HCT116 (cell line): Measurements from ENCODE around the gene IRF8. TPM values are rescaled to one million over a fixed set of nuclear protein-coding genes. Genes with fewer than 3 reads are reported as not detected.
"Not testable (repeated sequence)": the region's sequence is repeated elsewhere in the genome, so short reads cannot be mapped to it uniquely, and the experiment has no call there.

Experiments used
- ATAC-seq: fragments of 200-7000 bp; cut with Tn5 transposase; 2 replicates; pipeline ENCODE4 v1.9.1; 2020; ENCODE audit warnings: mild to moderate bottlenecking, moderate library complexity
- BruUV-seq: library from RNA; stranded (reverse); fragments of 400-500 nt; replicated peaks from 2 replicates; lab custom pipeline; 2021; lab: Mats Ljungman, UMichigan
- CTCF ChIA-PET: fragments of 300-600 bp; sonication (Branson Sonifier 250); formaldehyde crosslinking; loops from one replicate; lab custom pipeline; 2021; ENCODE audit warnings: antibody characterized with exemption; lab: Charles Lee
- POLR2A ChIA-PET: fragments of 300-600, 350-600 bp; sonication (Branson Sonifier 250); formaldehyde crosslinking; loops from one replicate; lab custom pipeline; 2021; ENCODE audit warnings: antibody characterized with exemption; lab: Charles Lee
- RAD21 ChIA-PET, 2 experiments: fragments of 300-600 bp; sonication (Branson Sonifier 250); formaldehyde crosslinking; loops; one replicate each; lab custom pipeline; 2023; ENCODE audit warnings: low total read pairs in 2 of 2; ENCODE audit not compliant: uncharacterized antibody in 2 of 2, unreplicated experiment in 2 of 2, low non-redundant PET in 1 of 2; lab: Charles Lee
- DNase-seq: peaks from one replicate; pipeline ENCODE4 v3.0.0-alpha.2; 2010; ENCODE audit warnings: low read depth, low spot score
- H2AFZ ChIP-seq: fragments of 200-600 bp; shearing (Covaris generic), sonication (generic); 2 replicates; pipeline ENCODE4 v1.6.1; 2017; ENCODE audit warnings: low read depth, mixed run types, mixed read lengths, antibody characterized with exemption, low read length; ENCODE audit not compliant: poor library complexity, severe bottlenecking
- H3K27ac ChIP-seq: 2 replicates; pipeline ENCODE4 v1.5.1; 2012; ENCODE audit warnings: low read depth, low read length
- H3K27me3 ChIP-seq: fragments of 200-600 bp; sonication (generic); 2 replicates; pipeline ENCODE4 v1.6.1; 2016; ENCODE audit warnings: mixed run types, low read length, mixed read lengths; ENCODE audit not compliant: insufficient read depth
- H3K36me3 ChIP-seq, 2 experiments: fragments of 200-500 bp in 1 of 2; fragments of 200-600 bp in 1 of 2; sonication (Bioruptor generic) in 1 of 2; sonication (generic) in 1 of 2; 2 replicates each; pipeline versions ENCODE4 v1.5.1 to v1.6.1; 2014 to 2016; ENCODE audit warnings: low read length in 2 of 2, inconsistent platforms in 1 of 2, mixed read lengths in 1 of 2, mixed run types in 1 of 2; ENCODE audit not compliant: insufficient read depth in 2 of 2, control insufficient read depth in 1 of 2
- H3K4me1 ChIP-seq, 2 experiments: fragments of 200-600 bp in 1 of 2; sonication (generic) in 1 of 2; 2 replicates each; pipeline versions ENCODE4 v1.5.1 to v1.6.1; 2012 to 2017; ENCODE audit warnings: low read length in 2 of 2, inconsistent platforms in 1 of 2, mild to moderate bottlenecking in 1 of 2, mixed read lengths in 1 of 2, mixed run types in 1 of 2, moderate library complexity in 1 of 2; ENCODE audit not compliant: insufficient read depth in 2 of 2, control insufficient read depth in 1 of 2
- H3K4me2 ChIP-seq: fragments of 200-600 bp; sonication (generic); 2 replicates; pipeline ENCODE4 v1.6.1; 2017; ENCODE audit warnings: mixed run types, low read length, mixed read lengths
- H3K4me3 ChIP-seq, 2 experiments: fragments of 200-600 bp in 1 of 2; sonication (generic) in 1 of 2; replicated peaks in 1 of 2; 2 replicates each; pipeline ENCODE4 v1.5.1; 2011 to 2016; ENCODE audit warnings: low read length in 2 of 2, control low read depth in 1 of 2, low read depth in 1 of 2, mild to moderate bottlenecking in 1 of 2, mixed read lengths in 1 of 2, mixed run types in 1 of 2
- H3K79me2 ChIP-seq: fragments of 200-600 bp; sonication (generic); 2 replicates; pipeline ENCODE4 v1.6.1; 2017; ENCODE audit warnings: mild to moderate bottlenecking, mixed run types, low read length, moderate library complexity, mixed read lengths; ENCODE audit not compliant: insufficient read depth
- H3K9ac ChIP-seq: fragments of 200-600 bp; sonication (generic); 2 replicates; pipeline ENCODE4 v1.6.1; 2016; ENCODE audit warnings: low read length, mixed read lengths
- H3K9me2 ChIP-seq: fragments of 200-600 bp; sonication (generic), shearing (Covaris generic); 2 replicates; pipeline ENCODE4 v1.6.1; 2017; ENCODE audit warnings: mixed run types, mild to moderate bottlenecking, moderate library complexity; ENCODE audit not compliant: insufficient read depth
- H3K9me3 ChIP-seq, 2 experiments: fragments of 200-500 bp in 1 of 2; fragments of 200-600 bp in 1 of 2; sonication (Bioruptor generic) in 1 of 2; sonication (generic) in 1 of 2; 2 replicates each; pipeline ENCODE4 v1.6.1; 2014 to 2017; ENCODE audit warnings: low read length in 2 of 2, mixed read lengths in 2 of 2, inconsistent platforms in 1 of 2, low read depth in 1 of 2, mild to moderate bottlenecking in 1 of 2, mixed run types in 1 of 2, moderate library complexity in 1 of 2; ENCODE audit not compliant: control insufficient read depth in 1 of 2, insufficient read depth in 1 of 2
- H4K20me1 ChIP-seq: fragments of 200-600 bp; sonication (generic), shearing (Covaris generic); 2 replicates; pipeline ENCODE4 v1.6.1; 2017; ENCODE audit warnings: mixed run types, mild to moderate bottlenecking, moderate library complexity; ENCODE audit not compliant: insufficient read depth
- CEBPB ChIP-seq: IDR thresholded peaks from 2 replicates; pipeline ENCODE4 v1.6.1; 2012; ENCODE audit warnings: low read depth
- CTCF ChIP-seq, 3 experiments: fragments of 200-600 bp in 1 of 3; sonication (generic) in 1 of 3; IDR thresholded peaks in 2 of 3; conservative IDR thresholded peaks in 1 of 3; 2 replicates each; pipeline ENCODE4 v1.5.1; 2012 to 2017; ENCODE audit warnings: low read depth in 2 of 3, low read length in 2 of 3, antibody characterized with exemption in 1 of 3, borderline replicate concordance in 1 of 3, control low read depth in 1 of 3, mild to moderate bottlenecking in 1 of 3, mixed read lengths in 1 of 3, mixed run types in 1 of 3, moderate library complexity in 1 of 3; ENCODE audit not compliant: insufficient read depth in 1 of 3
- ELF1 ChIP-seq: IDR thresholded peaks from 2 replicates; pipeline ENCODE4 v1.6.1; 2012; ENCODE audit warnings: low read depth, borderline replicate concordance
- FOSL1 ChIP-seq: IDR thresholded peaks from 2 replicates; pipeline ENCODE4 v1.6.1; 2012; ENCODE audit warnings: low read depth
- RAD21 ChIP-seq: IDR thresholded peaks from 2 replicates; pipeline ENCODE4 v1.6.1; 2012; ENCODE audit warnings: low read depth, mild to moderate bottlenecking
- SIN3A ChIP-seq: IDR thresholded peaks from 2 replicates; pipeline ENCODE4 v1.6.1; 2012; ENCODE audit warnings: low read depth
- TCF7L2 ChIP-seq: IDR thresholded peaks from 2 replicates; pipeline ENCODE4 v1.7.0; 2011; ENCODE audit warnings: borderline replicate concordance, inconsistent platforms; ENCODE audit not compliant: insufficient read depth, insufficient read length; ENCODE audit errors: extremely low read depth
- ZBTB33 ChIP-seq: IDR thresholded peaks from 2 replicates; pipeline ENCODE4 v1.6.1; 2011; ENCODE audit warnings: mild to moderate bottlenecking, low read length, moderate library complexity; ENCODE audit not compliant: insufficient replicate concordance; ENCODE audit errors: extremely low read depth
- ZFX ChIP-seq: fragments of 450-650 bp; IDR thresholded peaks from 2 replicates; pipeline ENCODE4 v1.6.1; 2017
- intact Hi-C: fragments of 100-400 bp; cut with micrococcal nuclease; formaldehyde crosslinking; loops from 2 replicates; pipeline ENCODE4 v1.10.0; 2022
- total RNA-seq: library from RNA; stranded (reverse); gene quantifications from one replicate; pipeline ENCODE4 v1.2.1, GENCODE V29; 2021; ENCODE audit not compliant: unreplicated experiment

Gene IRF8
- total RNA-seq, 1 experiment from 2014 or later = 0.61 TPM

- Histone ChIP-seq H3K9me2 (no peaks in the 10 kb centered on the region), H3K79me2 (no peaks in the 10 kb centered on the region), H3K4me1 (no peaks in the 10 kb centered on the region), H4K20me1 (no peaks in the 10 kb centered on the region), H3K36me3 (no peaks in the 10 kb centered on the region), H3K4me2 (no peak overlapping the region), H3K27me3 (peaks cover 32% of the 10 kb centered on the region; the same call in 1 of the 2 replicates), H3K27ac (no peak overlapping the region), H3K9me3 (0 out of 4 replicates have a peak, but pooled peaks cover 0 to 5% of the 10 kb centered on the region in 2 experiments), H3K9ac (no peak overlapping the region), H2AFZ (no peak overlapping the region), H3K4me3 (no peak overlapping the region)
- intact Hi-C loops = loop anchor here (10.0 kb wide), 1 partner anchor 58 kb away; no protein-coding TSS in a partner anchor
- POLR2A ChIA-PET = no interaction called here
- no peak for ATAC-seq
- BruUV-seq = no TSS peak
- no peak for DNase-seq
- TF ChIP-seq ELF1 = no peak
- no peak for TF ChIP-seq ZBTB33
- no peak for TF ChIP-seq FOSL1
- no peak for TF ChIP-seq ZFX
- TF ChIP-seq CTCF (IDR thresholded peaks at IDR 0.05 in 2 of 3, conservative IDR thresholded peaks at IDR 0.05 in 1 of 3; ENCODE audit: borderline replicate concordance in 1 of 3, insufficient read depth in 1 of 3, low read depth in 2 of 3, low read length in 2 of 3) = no peak
- TF ChIP-seq TCF7L2 = no peak
- no peak for TF ChIP-seq SIN3A
- no peak for TF ChIP-seq CEBPB
- TF ChIP-seq RAD21 = no peak
- CTCF ChIA-PET = no interaction called here
- RAD21 ChIA-PET = no interaction called here
Observed at GRCh38 chr16:85906349-85906748, 7.4 kb downstream of the IRF8 start.

- POLR2A ChIA-PET, H3K36me3 ChIP-seq, RAD21 ChIA-PET: not testable (repeated sequence)
Observed at GRCh38 chr16:85907231-85907630, 8.3 kb downstream of the IRF8 start.

More at GRCh38 chr16:85907231-85907630, 8.3 kb downstream of the IRF8 start:
- H3K4me1 ChIP-seq, H4K20me1 ChIP-seq, ATAC-seq, H3K27ac ChIP-seq, H3K4me3 ChIP-seq, BruUV-seq, H3K4me2 ChIP-seq, H3K79me2 ChIP-seq, H3K9me2 ChIP-seq, H2AFZ ChIP-seq, H3K9ac ChIP-seq, DNase-seq, CTCF ChIA-PET, H3K9me3 ChIP-seq: not testable (repeated sequence)
- intact Hi-C loops = loop anchor here (10.0 kb wide), 1 partner anchor 58 kb away; no protein-coding TSS in a partner anchor
- H3K27me3 ChIP-seq = peaks cover 24% of the 10 kb centered on the region; the same call in 1 of the 2 replicates
